ENCODE results near the gene FANCE. TPM values are rescaled to one million over a fixed set of nuclear protein-coding genes. Genes with fewer than 3 reads are reported as not detected.

The FANCE gene
- total RNA-seq, 2 experiments from 2014 or later = 1.6 to 1.7 TPM

GRCh38 chr6:35468181-35468979 lies 16.2 kb downstream of the FANCE start, which contains the start of gene RPL10A:
TSS of gene RPL10A (plus strand) at chr6:35468401. CDS start at chr6:35468435, 34 bp downstream.
- H3K4me1 ChIP-seq (ENCODE audit: insufficient read depth, low read length) = peaks cover 49% of the 10 kb centered on the region
- ChIA-PET POLR2A (interaction anchor here (0.6 to 3.1 kb wide), 19 partner anchors 10 to 1847 kb away, joined by 3 to 32 read pairs (median 5); partner anchors contain the start of genes ARMC12, FANCE, PPARD and TEAD3), CTCF (interaction anchor here (0.7 to 2.4 kb wide), 13 partner anchors 12 to 227 kb away, joined by 3 to 27 read pairs (median 4); partner anchors contain the start of genes DEF6, FANCE and PPARD)
- Mint-ChIP-seq H3K36me3 (ENCODE audit: low read depth) (peaks cover 66% of the 10 kb centered on the region), H3K4me3 (peak within 1 kb of the TSS; percentile 99), H3K27ac (peak within 1 kb of the TSS; percentile 100), H3K9me3 (no peaks in the 10 kb centered on the region), H3K27me3 (no peaks in the 10 kb centered on the region), H3K4me1 (ENCODE audit: low read depth) (peaks cover 42% of the 10 kb centered on the region)
- H3K27ac ChIP-seq (ENCODE audit: low read depth in 1 of 2, low read length in 2 of 2) = peak within 1 kb of the TSS; percentile 65 to 92
- TF ChIP-seq, protein P1, sequence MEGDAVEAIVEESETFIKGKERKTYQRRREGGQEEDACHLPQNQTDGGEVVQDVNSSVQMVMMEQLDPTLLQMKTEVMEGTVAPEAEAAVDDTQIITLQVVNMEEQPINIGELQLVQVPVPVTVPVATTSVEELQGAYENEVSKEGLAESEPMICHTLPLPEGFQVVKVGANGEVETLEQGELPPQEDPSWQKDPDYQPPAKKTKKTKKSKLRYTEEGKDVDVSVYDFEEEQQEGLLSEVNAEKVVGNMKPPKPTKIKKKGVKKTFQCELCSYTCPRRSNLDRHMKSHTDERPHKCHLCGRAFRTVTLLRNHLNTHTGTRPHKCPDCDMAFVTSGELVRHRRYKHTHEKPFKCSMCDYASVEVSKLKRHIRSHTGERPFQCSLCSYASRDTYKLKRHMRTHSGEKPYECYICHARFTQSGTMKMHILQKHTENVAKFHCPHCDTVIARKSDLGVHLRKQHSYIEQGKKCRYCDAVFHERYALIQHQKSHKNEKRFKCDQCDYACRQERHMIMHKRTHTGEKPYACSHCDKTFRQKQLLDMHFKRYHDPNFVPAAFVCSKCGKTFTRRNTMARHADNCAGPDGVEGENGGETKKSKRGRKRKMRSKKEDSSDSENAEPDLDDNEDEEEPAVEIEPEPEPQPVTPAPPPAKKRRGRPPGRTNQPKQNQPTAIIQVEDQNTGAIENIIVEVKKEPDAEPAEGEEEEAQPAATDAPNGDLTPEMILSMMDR (IDR thresholded peaks at IDR 0.05) = peak; percentile 91
- peak within 1 kb of the TSS; percentile 98 for H3K4me3 ChIP-seq (ENCODE audit: low read length)
- DNase-seq (peak; percentile 91 to 98 (median 96)), ATAC-seq (ENCODE audit: poor library complexity) (peak; percentile 83)
- intact Hi-C loops (cut with DNase I, micrococcal nuclease) = loop anchor here (1.0 to 2.0 kb wide), 5 partner anchors 28 to 268 kb away; partner anchors contain the start of genes DEF6 (in 2 of the 2), PPARD (in 2 of the 2), ARMC12 (in 1 of the 2) and TEAD3 (in 1 of the 2)
- no peaks in the 10 kb centered on the region for H3K27me3 ChIP-seq (ENCODE audit: control insufficient read depth in 1 of 2, insufficient read depth in 2 of 2, low read length in 2 of 2)
- H3K36me3 ChIP-seq (ENCODE audit: insufficient read depth, low read length) = peaks cover 52% of the 10 kb centered on the region
- H3K9me3 ChIP-seq (ENCODE audit: control insufficient read depth in 1 of 2, insufficient read depth in 1 of 2, low read length in 2 of 2) = no peaks in the 10 kb centered on the region

DNA sequence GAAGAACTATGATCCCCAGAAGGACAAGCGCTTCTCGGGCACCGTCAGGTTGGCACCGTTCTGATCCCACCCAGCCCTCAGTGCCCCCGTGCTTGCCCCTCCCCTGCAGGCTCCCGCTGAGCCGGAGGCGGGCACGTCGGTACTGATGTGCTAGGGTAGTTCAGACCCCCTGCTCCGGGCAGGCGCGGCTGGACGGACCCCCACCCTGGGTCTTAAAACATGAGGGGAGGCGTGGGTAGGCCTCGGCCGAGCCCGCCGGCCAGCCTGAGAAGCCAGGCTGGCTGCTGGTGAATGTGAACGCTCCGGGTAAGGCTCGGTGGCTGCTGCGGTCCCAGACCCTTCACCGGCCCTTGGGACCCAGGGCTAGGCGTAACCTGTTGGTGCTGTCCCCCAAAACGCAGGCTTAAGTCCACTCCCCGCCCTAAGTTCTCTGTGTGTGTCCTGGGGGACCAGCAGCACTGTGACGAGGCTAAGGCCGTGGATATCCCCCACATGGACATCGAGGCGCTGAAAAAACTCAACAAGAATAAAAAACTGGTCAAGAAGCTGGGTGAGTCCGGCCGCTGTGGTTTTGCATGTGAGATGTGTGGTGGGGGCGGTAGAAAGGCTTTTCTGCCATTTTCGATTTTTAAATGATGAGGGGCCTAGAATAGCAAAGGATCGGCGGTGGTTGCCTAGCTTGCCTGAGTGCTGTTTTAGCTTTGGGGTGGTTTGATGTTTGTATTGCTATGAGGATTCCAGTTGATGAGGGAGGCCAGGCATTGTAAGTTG lies 17.0 kb downstream of the FANCE start:
- ATAC-seq (ENCODE audit: poor library complexity) = no peak
- Histone ChIP-seq H3K36me3 (ENCODE audit: insufficient read depth, low read length) (peaks cover 58% of the 10 kb centered on the region), H3K27me3 (ENCODE audit: control insufficient read depth in 1 of 2, insufficient read depth in 2 of 2, low read length in 2 of 2) (no peaks in the 10 kb centered on the region), H3K27ac (ENCODE audit: low read depth in 1 of 2, low read length in 2 of 2) (peak overlapping the region; percentile 65 to 92), H3K4me1 (ENCODE audit: insufficient read depth, low read length) (peaks cover 49% of the 10 kb centered on the region), H3K9me3 (ENCODE audit: control insufficient read depth in 1 of 2, insufficient read depth in 1 of 2, low read length in 2 of 2) (no peaks in the 10 kb centered on the region), H3K4me3 (ENCODE audit: low read length) (peak overlapping the region; percentile 98)
- H3K27me3 Mint-ChIP-seq = no peaks in the 10 kb centered on the region
- H3K9me3 Mint-ChIP-seq = no peaks in the 10 kb centered on the region
- H3K4me3 Mint-ChIP-seq = peak overlapping the region; percentile 99
- H3K36me3 Mint-ChIP-seq (ENCODE audit: low read depth) = peaks cover 59% of the 10 kb centered on the region
- DNase-seq = peak in 1 of 14 experiments; percentile 36
- ChIA-PET POLR2A (interaction anchor here (0.7 to 3.1 kb wide), 16 partner anchors 9 to 268 kb away, joined by 3 to 32 read pairs (median 5); partner anchors contain the start of genes ARMC12, FANCE, PPARD and TEAD3), CTCF (interaction anchor here (0.6 to 2.4 kb wide), 7 partner anchors 19 to 228 kb away, joined by 3 to 27 read pairs (median 10); partner anchors contain the start of genes DEF6, FANCE and PPARD)
- H3K27ac Mint-ChIP-seq = peak overlapping the region; percentile 100
- TF ChIP-seq, protein P1 (IDR thresholded peaks at IDR 0.05) = no peak
- intact Hi-C loops (cut with DNase I, micrococcal nuclease) = loop anchor here (1.0 to 2.0 kb wide), 5 partner anchors 28 to 268 kb away; partner anchors contain the start of genes DEF6 (in 2 of the 2), PPARD (in 2 of the 2), ARMC12 (in 1 of the 2) and TEAD3 (in 1 of the 2)
- H3K4me1 Mint-ChIP-seq (ENCODE audit: low read depth) = peaks cover 42% of the 10 kb centered on the region

Data from CD4-positive, alpha-beta T cell (primary cell).